ENCODE data around the gene ACTG2.
A peak's percentile ranks its signal among the peaks of the same experiment; 100 is the strongest.
"Not testable (repeated sequence)": the region's sequence is repeated elsewhere in the genome, so short reads cannot be mapped to it uniquely, and the experiment has no call there.

The ACTG2 gene

DNA sequence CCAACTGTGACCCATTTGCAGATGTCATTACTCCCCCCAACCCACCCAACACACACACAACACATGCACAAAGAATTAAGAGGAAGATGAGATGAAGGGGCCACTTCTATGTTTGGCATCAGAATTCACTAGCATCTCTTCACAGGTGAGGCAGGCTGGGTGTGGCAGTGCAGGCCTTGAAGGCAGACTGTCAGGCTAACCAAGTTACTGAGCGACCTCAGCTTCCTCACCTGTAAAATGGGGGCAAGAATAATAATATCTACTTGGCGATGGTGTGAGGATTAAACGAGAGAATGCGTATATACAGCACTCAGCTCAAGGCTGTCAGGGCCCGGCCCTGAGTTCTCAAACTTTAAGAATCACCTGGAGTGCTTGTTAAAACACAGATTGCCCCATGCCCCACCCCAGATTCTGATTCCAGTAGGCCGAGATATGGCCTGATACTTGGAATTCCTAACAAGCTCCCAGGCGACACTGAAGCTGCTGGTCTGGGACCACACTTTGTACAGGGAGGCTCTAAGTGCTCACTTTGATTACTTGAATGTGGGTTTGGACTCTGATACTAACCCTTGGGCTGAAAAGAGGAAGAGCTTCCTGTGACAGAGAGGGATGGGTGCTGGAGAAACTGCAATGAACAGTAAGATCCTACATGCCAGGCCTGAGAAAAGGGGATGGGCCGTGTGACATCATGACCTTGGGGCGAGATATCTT is 1.1 kb downstream of the ACTG2 start:
- no peak for DNase-seq

DNA sequence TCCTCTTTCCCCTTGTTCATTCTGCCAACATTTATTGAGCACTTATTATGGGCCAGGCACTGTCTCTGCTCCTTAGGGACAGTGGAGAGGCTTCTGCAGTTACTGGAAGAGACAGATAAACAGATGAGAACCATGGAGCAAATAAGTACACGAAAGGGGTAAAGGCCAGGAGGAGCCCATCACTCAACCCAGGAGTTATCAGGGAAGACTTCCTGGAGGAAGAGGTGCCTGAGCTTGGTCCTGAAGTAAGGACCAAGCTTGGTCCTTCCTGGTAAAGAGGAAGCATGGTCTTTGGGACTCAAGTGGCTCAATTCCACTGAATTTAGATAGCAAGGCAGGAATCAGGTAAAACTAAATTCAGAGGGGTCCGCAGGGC is 1.7 kb downstream of the ACTG2 start:
- no peak for DNase-seq

DNA sequence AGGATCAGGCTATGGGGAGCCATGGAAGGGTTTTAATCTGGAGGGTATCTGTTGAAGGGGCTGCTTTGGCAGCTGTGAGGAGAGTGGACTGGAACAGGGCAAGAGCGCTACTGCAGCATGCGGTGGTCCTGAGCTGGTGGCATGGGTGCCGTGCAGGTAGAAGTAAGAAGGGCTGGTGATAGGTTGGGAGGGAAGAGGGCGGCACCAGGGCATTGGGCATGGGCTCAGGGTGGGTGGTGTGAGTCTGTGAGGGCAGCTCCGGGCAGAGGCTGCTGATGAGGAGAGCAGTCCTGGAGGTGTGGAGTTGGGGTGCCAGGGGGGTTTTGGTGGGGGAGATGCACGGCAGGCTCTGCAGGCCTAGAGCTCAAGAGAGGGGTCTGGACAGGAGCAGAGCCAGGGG is 2.1 kb downstream of the ACTG2 start:
- DNase-seq: no peak

DNA sequence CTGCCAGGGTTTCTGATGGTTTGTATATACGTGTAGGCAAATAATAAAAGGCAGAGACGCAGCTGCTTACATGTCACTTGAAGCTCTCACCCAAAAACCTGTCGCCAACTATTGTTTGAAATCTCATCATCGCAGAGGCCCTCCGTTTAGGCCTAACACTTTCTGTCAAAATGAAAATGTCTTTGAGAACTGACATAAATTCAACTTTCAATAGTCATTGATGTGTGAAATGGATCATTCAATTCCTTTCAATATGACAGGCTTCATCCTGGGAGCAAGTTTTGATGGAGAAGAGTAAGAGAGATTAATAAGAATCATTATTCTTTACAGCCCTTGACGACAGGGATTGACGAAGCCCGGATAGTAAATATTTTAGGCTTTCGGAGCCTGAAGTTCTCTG is 2.7 kb downstream of the ACTG2 start:
- no peak for DNase-seq

DNA sequence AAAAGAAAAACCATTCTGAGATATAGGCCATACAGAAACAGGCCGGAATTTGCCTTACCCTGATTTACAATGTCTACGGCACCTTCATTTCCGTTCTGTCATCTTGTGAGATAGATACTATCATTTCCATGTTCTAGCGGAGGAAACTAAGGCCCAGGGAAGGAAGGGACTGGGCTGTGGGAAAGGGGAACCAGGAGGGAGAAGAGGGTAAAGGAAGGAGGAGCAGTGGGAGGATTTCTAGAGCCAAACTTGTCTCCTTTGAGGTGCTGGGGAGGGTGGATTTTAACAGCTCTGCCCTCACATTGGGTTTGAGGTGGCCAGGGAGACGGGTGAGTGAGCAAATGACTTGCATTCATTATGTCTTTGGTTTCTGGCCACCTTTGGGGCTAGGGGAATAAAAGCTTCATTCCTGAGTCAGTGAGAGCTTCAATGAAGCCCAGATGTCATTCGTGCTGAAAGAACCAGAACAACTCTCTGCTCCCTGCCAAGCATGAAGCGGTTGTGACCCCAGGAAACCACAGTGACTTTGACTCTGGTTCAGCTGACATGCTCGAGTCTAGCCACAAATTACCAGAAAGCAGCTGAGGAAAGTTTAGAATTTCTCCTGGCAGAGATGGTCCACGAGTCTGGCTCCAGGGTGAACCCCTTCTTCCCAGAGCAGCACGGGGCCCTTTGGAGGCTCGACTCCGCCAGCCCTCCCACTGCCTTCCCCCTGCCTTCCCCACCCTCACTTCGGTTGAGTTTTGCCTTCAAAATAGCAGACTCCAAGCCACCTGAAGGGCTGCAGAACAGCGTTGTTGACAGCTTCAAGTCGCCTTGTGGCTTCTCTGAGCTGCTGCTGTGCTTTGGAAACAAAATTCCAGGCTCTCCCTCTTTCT is 3.8 kb downstream of the ACTG2 start:
- DNase-seq: no peak

DNA sequence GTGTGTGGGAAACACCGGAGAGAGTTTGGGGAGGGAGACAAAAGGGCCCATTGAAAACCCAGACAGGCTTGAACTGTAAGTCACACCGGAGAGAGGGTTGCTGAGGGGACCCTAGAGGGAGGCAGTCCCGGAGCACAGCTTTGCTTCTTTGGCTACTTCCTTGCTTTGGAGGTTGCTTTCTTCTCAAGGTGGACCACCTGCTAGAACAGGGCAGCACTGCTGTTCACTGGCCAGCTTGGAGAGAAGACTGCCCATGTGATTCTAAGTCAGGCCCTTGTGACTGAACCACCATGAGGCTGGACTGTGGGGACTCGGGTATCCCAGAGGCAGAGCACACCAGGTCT is 4.4 kb downstream of the ACTG2 start:
- DNase-seq: no peak

DNA sequence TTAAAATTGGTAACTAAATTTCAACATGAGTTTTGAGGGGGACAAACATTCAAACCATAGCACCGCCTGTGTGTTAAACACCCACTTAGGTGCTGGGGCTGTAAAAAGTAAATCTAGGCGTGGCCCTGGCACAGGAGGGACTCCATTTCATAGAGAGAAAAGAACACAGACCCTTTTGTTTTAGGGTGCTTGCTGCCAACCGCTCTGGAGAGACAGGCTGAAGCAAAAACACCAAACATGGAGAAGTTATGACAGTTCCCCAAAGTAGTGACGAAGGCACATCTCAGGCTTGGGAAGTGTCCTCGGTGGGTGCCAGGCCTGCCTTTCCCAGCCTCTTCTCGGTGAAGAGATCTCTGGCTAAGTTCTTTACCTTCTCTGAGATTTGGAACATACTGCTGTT is 5.1 kb downstream of the ACTG2 start:
- DNase-seq: no peak

DNA sequence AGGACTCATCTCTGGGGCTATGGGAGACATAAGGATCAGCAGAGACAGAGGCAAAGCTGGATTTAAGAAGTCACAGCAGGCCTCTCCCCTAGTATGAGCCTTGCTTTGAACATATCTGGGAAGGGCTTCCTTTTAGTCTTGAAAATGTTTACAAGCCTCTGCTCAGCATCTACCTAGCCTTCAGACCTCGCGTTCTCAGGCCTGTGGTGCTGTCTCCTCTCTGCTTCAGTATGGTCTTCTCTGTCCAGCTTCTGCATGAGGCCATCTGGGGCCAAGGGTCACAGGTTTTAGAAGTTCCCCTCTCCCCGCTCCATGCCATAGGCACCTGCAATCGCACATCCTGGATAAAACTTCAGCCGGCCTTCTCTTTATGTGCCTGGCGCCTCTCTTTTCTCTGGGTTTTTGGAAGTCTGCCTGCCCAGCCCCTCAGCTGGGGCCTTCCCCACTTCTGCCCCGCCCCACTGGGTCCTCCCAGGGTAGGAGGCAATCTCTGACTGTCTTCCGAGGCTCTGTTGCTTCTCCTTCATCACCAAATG is 7.1 kb downstream of the ACTG2 start:
- no peak for DNase-seq

DNA sequence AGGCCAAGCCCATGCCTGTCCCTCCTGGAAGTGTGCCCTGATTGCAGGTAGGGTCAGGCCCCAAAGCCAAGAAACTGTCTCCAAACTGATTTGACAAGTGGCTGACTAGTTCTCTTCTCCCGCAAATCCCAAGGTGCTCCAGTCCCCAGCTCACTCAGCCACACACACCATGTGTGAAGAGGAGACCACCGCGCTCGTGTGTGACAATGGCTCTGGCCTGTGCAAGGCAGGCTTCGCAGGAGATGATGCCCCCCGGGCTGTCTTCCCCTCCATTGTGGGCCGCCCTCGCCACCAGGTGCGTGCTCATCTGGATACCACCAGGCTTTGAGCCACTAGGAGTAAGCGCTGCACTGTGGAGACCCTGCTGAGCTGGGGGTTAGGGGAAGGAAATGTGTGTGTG is 8.3 kb downstream of the ACTG2 start:
- DNase-seq: no peak

DNA sequence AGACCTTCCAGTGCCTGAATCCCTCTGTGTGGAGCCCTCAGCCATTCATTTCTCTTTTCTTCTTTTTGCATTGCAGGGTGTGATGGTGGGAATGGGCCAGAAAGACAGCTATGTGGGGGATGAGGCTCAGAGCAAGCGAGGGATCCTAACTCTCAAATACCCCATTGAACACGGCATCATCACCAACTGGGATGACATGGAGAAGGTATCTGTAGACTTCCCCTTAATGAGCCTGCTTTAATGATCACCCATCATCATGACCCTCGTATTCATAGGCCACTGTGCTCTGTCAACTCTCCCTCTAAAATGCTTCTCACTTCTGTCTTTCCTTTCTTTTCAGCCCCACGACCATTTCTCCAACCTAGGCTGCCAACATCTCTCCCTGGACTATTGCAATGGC is 9.5 kb downstream of the ACTG2 start:
- no peak for DNase-seq

DNA sequence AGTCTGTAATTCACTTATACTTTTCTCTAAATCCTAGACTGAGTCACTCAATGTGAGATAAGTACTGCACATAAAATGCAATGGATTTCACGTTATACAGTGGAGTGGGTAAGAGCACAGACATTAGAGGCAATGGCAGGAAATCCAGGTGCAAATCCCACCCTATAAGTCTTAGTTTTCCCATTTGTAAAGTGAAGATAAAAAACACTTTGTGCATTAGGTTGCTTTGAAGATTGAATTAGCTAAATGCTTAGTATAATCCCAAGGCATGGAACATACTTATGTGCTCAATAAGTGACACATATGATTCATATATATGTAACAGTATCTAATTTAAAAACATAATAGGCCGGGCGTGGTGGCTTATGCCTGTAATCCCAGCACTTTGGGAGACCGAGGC is 10.5 kb downstream of the ACTG2 start:
- DNase-seq: no peak

DNA sequence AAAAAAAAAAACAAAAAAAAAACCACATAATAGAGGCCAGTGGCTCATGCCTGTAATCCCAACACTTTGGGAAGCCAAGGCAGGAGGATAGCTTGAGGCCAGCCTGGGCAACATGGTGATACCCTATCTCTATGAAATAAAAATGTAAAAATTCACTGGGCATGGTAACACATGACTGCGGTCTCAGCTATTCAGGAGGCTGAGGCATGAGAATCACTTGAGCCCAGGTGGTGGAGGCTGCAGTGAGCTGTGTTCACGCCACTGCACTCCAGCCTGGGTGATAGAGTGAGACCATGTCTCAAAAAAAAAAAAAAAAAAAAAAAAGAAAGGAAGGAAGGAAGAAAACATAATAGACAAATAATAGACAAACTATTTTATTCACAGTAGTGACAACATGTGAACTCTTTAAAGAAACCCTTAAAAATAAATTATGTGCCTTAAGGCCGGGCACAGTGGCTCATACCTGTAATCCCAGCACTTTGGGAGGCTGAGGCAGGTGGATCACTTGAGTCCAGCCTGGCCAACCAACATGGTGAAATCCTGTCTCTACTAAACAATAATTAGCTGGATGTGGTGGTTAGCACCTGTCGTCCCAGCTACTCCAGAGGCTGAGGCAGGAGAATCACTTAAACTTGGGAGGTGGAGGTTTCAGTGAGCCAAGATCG is 11.3 kb downstream of the ACTG2 start:
- not testable (repeated sequence) for DNase-seq

DNA sequence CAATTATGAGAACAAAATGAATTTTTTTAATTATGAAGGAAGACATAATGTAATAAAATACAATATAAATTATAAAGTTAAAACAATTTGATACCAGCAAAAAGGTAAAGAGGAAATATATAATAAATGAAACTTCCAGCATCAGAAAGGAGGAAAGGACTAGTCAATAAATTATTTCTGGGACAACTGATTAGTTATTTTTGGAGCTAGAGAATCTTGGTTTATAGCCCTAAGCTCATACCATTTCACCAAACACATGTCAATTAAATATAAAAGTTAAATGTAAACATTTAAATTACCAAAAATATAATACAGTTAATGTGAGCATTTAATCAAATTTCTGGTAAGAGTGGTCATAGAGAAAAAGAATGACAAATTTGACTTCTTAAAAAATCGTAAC is 12.1 kb downstream of the ACTG2 start:
- DNase-seq: no peak

DNA sequence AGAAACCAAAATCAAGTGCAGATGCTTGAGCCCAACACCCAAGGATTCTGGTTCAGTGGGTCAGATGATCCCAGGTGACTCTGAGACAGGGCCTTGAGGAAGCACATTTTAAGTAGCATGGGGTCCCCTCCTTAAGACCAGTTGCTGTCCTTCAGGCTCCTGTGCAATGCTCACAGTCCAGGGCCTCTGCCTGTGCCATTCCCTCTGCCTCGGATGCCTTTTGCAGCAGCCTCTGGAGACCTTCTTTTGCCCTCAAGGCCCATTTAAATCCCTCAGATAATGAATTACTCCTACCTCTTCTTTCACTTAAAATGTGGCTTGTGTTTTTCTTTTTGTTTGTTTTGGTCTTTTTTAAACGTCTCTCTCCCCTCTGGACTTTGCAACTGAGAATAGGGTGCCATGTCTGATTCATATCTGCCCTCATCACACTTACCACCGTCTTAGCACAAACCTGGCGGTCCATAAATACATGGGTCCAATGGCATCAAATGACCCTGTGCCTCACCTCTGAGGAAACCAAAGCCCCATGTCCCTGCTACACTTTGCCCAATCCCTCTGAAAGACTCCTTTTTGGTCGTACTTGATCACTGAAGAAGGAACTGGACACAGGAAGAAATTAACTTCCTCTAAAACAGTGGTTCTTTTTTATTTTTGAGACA is 14.2 kb downstream of the ACTG2 start:
- DNase-seq: no peak

DNA sequence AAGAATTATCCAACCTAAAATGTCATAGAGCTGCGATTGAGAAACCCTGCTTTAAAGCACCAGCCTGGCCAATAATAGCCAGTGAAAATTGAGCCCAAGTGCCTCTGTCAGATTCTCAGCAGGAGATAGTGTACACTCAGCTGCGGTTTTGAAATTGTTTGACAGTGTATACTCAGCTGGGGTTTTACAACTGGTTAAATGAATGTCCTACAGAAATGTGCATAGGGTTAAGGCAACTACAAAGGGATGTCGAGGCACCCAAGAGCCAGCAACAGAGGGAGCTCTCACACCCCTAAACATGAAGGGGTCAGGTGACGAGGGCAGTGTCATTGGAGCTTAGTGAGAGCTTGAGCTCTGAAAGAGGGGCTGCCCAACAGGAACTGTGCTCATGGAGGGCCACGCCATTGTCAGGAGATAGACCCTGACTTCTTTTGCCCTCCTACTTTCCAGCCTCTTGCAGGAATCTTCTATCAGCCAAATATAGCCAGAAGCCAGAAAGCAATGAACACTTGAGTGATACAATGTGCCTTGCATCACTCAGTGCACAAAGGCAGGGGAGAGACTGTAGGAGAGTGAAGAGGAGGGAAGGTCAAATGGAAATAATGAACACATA is 15.1 kb downstream of the ACTG2 start:
- peak; percentile 48 for DNase-seq

DNA sequence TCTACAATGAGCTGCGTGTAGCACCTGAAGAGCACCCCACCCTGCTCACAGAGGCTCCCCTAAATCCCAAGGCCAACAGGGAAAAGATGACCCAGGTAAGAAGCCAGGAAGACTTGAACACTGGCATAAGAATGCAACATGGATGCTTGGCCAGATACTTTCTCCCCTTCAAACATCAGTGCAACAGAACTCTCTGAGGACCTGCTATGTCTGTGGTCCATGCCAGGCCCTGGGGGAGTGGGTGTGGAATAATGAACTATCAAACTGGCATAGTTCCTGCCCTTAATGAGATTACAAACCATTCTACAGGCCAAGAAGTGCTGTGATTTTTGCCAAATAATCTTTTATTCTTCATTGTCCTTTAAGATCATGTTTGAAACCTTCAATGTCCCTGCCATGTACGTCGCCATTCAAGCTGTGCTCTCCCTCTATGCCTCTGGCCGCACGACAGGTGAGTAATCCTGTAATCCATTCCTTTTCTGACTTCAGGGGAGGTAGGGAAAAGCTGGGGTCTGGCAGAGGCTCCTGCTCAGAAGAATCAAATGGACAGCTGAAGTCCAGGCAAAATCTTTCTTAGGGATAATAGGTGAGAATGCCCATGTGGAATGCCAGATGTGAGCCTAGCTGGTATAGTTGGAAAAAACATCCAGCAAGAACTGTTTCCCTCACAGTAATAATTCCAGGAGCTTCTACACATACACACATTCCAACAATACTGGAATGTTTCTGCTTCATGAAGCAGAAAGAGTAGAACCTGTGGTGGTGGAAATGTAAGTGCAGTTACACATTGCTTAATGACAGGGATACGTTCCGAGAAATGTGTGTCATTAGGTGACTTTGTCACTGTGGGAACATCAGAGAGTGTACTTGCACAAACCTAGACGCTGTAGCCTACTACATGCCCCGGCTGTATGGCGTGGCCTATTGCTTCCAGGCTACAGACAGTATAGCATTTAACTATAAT is 16.2 kb downstream of the ACTG2 start:
- DNase-seq: no peak

DNA sequence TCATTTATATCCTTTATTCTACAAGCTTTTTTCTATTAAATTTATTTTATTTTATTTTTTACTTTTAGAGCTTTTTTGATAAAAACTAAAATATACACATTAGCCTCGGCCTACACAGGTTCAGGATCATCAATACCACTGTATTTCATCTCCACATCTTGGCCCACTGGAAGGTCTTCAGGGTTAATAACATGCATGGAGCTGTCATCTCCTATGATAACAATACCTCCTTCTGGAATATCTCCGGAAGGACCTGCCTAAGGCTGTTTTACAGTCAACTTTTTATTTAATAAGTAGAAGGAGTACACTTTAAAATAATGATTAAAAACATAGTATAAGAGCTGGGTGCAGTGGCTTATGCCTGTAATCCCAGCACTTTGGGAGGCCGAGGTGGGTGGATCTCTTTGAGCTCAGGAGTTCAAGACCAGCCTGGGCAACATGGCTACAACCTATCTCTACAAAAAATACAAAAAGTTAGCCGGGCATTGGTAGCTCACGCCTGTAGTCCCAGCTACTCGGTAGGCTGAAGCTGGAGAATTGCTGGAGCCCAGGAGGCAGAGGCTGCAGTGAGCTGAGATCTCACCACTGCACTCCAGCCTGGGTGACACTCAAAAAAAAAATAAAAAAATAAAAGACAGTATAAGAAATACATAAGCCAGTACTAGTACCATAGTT is 18.2 kb downstream of the ACTG2 start:
- no peak for DNase-seq

DNA sequence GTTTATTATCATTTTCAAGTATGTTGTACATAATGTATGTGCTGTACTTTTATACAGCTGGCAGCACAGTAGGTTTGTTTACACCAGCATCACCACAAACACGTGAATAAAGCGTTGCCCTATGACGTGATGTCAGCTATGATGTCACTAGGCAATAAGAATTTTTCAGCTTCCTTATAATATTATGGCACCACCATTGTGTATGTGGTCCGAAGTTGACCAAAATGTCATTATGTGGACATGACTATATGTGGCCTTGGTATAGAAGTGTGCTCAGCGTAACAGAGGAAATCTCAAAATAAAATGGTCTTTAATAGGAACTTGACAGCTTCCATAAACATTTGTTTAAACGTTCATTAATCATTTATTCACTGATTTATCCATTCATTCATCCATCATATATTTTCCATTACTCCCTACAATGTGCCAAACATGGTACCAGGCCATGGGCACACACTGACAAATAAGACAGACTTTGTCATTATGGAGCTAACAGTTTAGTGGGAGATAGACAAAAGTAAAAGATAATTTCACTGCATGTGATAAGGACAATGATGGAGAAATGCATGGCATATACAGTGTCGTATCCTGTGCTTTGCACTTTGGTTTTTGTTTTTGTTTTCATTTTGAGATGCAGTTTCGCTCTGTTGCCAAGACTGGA is 18.9 kb downstream of the ACTG2 start:
- DNase-seq: no peak

DNA sequence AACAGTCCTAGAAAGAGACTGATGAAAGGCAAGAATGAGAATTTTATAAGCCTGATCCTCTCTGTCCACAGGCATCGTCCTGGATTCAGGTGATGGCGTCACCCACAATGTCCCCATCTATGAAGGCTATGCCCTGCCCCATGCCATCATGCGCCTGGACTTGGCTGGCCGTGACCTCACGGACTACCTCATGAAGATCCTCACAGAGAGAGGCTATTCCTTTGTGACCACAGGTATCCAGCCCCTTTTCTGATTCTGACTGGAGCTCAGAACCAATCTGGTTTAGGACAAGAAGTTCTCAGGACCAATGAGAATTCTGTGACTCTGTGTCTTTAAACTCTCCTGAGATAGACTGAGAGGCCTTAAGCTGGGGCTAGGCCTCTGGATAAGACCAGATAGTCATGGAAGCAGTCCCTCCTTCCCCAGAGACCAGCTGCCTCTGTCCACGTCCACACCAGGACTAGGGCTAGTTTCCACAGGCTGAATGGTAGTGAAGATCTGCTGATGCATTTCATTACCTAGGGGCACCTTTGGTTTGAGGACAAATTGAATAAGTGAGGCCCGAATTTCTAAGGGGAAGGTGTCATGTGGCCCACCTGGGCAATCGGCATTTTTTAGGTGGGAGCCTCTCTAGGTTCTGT is 20.7 kb downstream of the ACTG2 start:
- no peak for DNase-seq

DNA sequence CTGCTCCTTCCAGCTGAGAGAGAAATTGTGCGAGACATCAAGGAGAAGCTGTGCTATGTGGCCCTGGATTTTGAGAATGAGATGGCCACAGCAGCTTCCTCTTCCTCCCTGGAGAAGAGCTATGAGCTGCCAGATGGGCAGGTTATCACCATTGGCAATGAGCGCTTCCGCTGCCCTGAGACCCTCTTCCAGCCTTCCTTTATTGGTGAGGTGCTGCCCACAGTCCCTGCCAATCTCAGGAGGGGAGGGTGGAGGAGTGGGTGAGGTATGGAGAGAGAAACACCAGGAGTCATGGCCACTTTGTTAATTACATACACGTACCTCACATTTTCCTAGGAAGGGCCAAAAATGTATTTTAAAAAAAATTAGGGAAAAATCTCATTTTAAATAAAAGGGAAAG is 21.9 kb downstream of the ACTG2 start:
- DNase-seq: no peak

Measured in stimulated activated naive CD4-positive, alpha-beta T cell treated with Interleukin-2 at 50 U/mL for 16 hours (primary cell).